HG03520 (cell line): Measurements from ENCODE around the gene PGM1.
A peak's percentile ranks its signal among the peaks of the same experiment; 100 is the strongest.

ENCODE experiments used
- ATAC-seq: cut with Tn5 transposase; IDR thresholded peaks from one replicate; pipeline ENCODE4 v1.9.1; 2021; ENCODE audit warnings: mild to moderate bottlenecking, moderate library complexity; ENCODE audit not compliant: unreplicated experiment

The PGM1 gene

DNA sequence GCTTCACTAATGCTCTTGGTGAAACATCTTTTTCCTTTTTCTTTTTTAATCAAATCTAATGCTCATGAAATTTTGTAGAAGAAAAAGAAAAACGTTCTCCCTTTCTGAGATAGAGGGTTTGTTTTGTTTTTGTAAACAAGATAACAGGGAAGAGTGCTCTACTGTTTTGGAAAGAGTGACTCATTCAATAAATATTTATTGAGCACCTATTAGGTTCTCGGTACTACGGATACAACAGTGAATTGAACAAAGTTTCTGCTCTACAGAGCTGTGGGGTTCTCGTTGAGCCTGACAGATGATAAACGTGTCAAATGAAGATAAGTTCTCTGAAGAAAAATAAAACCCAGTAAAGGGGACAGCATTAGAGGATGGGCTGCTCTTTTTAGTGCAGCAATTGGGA is 7.0 kb downstream of the PGM1 start:
- no peak for ATAC-seq

DNA sequence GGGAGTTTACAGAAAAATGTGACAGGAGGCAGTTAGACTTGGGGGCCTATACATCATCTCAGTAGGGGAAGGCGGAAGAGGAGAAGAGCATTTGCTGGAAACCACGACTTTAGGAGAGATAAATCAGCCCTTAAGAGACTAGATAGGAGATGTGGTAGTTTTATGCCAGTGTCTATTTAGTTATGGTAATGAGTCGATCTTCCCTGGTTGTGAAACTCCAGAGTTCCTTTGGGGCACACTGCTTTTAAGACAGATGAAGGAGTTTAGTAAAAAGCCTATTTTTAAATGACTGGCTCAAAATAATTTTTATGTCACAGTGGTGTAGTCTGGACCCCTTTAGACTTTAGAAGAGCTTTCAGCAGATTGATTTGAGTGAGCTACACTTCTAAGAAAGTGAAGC is 7.8 kb downstream of the PGM1 start:
- ATAC-seq, result no peak

DNA sequence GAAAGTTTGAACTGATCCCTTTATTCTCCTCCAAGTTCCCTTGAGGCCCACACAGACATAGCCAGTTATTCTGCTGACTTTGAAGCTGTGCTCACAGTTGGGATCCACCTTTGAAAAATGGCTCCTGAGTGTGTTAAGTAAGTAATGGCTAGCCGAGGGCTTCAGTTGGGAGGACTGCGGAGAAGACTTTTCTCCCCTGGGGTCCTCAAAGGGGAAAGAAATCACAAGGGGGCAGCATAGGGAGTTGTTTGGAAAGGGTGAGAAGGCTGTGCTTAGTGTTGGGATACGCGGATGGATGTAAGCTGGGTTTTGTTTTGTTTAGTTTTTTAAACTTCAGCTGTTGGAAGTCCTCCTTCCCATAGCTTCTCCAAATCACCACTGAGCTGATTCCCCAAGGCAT is 8.3 kb downstream of the PGM1 start:
- no peak for ATAC-seq

DNA sequence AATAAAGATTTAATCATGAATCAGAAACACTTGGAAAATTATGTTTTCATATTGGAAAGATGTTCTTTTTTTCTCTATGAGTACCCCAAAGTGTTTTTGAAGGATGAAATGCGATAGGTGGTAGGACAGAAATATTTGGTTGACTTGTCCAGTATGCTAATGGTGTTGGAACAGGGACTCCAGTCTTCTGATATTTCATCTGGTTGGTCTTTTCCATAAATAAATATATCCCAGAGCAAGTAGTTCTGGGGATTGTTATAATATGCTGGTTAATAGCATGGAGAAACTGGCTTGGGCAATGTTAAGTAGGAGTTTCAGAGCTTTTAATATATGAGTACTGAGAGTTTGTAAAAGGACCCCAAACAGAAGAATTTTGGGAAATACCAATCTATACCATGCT is 8.7 kb downstream of the PGM1 start:
- ATAC-seq, result no peak

DNA sequence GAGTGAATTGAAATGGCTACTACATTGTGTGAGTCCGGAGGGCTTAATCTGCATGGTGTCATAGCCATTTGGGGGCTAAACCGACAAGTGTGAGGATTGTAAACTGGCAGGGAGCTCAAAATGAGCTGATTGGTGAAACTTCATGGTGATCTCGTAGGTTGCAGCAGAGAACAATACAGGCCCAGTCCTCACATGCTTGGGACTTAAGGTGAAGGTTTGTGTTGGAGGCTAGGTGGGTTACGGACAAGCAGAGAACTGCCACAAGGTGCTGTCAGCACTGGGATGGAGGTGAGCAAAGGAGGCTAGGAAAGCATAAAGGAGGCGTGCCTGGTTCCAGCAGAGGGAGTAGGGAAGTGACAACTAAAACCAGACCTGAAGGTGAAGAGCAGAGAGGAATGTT is 9.4 kb downstream of the PGM1 start:
- ATAC-seq, result no peak

DNA sequence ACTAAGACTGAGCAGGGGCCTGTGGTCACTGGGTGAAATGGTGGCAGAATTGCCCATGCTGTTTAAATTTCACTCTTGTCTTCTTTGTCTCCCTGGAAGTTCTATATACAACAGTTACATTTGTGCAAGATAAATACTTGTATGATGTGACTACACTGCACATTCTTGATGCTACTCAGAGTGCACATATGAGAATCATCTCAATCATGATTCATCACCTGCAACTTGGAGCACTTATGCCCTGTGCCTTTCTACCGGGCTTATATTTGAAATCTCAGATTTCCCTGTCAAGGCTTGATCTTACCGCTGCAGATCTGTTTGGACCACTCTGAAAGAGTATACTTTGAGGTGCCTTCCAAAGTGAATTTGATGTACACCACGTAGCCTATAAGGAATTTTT is 10.6 kb downstream of the PGM1 start:
- no peak for ATAC-seq

DNA sequence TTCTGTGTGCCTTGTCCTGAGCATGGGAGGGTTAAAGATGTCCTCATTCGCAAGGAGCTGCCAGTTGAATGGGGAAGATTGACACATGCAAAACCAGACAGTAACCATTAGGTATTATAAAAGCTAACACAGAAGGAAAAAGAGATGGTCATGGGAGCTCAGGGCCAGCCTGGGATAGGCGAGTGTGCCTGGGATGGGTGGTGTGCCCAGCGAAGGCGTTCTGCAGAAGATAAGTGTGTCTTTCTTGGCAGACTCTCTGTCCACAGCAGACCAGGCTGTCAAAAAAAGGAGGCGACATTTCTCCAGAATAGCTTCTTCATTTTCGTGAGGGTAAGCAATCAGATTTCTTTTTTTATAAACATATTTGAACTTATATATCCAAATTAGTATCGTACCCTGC is 14.1 kb downstream of the PGM1 start:
- ATAC-seq, result no peak

DNA sequence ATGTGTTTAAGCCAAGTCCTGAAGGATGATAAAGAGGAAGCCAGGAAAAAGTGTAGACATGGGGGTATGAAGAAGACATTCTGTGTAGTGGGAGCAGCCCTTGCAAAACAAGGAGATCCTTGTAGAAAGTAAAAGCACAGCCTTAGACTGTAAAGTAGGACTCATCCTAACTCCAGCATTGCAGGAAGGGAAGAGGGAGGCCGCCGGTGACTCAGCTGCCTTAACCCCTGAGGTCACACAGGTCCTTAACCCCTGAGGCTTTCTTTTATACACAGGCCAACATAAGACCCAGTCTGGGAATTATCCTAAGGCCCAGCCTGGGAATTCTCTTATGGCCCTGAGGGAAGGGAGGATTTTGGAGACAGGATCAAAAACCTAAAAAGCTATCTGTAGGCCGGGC is 18.0 kb downstream of the PGM1 start:
- no peak for ATAC-seq

DNA sequence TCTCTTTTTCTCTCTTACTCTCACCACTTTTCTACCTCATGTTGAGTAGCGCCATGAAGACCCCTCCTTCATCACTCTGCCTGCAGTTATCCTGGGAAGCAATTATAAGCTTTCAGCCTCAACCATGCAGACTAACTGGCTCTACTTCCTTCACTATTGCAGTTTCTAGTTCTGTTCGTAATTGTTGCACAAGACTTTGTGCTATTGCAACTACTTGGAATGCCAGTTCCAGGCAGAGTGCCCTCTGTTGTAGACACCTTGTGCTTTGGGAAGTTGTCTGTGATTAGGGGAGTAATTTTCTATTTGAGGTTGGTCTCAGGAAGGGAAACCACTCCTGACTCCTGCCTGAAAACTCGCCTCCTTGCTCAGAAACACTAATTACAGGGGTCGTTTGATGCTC is 19.4 kb downstream of the PGM1 start:
- ATAC-seq, result no peak

DNA sequence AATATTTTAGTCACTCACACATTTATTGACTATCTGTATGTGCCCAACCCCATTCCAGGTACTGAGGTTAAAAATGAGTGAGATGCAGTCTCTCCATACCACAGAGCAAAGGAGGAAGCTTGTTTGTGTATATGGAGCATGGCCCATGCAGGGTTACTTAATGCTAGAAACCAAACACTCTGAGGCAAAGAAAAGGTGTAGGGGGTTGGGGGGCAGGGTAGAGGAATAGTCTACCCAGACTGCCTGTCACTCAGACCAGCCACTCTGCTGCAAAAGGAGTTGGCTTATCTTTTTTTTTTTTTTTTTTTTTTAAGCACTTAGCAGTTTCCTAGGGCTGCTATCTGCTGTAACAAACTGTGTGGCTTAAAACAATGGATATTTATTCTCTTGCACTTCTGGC is 19.8 kb downstream of the PGM1 start:
- no peak for ATAC-seq

DNA sequence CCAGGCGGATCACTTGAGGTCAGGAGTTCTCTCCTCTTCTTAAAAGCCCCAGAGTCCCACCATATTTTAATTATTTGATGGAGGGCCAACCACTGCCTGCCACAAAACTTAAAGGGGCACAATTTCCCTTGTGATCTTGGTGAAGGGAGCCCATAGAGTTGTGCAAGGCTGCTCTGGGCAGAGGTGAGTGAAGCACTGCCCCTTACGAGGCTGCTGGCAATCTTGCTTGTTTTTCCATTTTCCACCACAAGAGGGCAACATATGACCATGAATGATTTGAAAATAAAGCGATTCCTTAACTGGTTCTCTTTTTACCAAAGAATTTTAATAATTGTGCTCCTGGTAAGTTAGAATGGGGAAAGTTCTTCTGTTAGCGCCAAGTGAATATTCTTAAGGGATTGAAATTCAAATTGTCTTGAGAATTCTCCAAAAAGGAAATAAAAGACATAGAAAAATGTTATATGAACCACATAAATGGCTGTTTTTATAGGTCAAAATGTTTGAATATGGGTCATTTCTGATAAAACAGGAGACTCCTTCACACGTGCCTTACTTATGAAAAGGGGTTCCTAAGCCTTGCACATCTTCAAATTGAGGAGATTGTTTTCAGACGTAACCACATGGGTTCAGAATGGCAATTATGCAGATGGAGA is 22.7 kb downstream of the PGM1 start:
- ATAC-seq, result peak; percentile 57

DNA sequence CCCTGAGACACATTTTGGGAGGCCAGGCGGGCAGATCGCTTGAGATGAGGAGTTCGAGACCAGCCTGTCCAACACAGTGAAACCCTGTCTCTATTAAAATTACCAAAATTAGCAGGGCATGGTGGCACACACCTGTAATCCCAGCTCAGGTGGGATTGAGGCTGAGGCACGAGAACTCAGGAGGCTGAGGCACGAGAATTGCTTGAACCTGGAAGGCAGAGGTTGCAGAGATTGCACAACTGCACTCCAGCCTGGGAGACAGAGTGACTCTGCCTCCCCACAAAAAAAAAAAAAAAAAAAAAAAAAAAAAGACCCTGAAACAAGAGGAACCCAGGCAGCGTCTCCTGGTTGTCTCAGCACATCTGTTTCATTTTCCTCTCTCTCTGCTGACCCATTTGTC is 24.2 kb downstream of the PGM1 start:
- ATAC-seq, result no peak

DNA sequence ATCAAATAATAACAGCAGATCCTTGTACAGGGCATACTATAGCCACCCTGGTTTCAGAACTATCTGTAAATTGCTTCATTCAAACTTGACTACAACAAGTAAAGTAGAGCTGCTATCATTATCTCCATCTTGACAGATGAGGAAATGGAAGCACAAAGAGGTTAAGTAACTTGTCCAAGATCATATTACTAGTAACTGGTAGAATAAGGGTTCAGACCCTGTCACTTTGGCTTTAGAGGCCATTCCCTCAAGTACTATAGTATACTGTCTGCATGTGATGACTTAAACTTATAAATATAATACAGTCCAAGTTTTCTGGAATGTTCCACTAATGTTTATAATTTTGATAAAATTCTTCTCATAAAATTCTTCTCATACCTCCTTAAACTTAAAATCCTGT is 24.8 kb downstream of the PGM1 start:
- no peak for ATAC-seq

DNA sequence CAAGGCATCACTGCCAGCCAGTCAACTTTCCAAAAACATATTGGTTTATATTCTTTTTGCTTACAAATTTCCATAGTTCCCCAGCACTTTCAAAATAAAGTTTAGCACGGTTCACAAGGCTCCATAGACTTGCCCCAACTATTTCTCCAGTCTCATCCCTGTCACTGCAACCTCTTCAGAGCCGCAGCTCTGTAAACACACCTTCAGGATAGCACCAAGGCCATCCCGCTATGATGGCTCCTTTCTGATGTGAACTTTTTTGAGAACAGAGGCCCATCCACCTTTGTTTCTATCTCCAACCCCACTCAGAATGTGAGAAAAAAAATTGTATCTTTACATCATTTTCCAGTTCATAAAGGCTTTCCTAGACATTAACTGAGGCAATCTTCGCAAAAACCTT is 26.3 kb downstream of the PGM1 start:
- ATAC-seq, result no peak

DNA sequence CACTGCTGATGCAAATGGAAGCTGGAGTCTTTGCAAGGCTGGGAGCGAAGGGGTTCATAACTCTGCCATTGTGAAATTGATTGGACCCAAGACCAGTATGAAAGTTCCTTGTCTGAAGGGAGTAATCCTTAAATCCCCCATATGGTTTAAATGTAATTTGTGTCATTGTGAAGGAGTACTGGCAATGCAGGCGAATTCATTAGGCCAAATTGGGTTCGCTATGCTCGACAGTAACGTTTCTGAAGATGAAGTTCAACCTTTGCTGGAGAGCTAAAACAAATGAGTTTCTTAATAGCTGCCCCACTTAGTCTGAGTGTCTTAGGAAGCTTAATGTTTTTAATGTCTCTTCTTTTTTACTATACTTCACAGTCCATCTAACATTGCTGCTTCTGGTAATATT is 27.5 kb downstream of the PGM1 start:
- ATAC-seq, result no peak

DNA sequence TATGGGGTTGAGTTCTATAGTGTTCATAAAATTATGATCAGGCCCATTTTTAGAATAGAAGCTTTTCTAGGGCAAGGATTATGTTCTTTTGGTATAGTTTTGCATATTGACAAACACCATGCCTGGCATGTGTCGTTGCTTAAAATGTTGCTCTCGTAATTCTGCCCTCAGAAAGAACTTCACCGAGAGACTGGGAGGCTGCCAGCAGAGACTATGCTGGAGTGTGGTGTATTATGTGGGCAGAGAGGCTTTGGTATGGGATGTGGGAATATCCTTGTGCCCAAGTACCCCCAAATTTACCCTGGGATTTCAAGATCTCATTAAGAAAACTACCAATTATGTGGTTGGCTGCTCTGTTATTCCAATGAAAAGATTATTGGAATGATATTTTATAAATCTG is 27.9 kb downstream of the PGM1 start:
- no peak for ATAC-seq

DNA sequence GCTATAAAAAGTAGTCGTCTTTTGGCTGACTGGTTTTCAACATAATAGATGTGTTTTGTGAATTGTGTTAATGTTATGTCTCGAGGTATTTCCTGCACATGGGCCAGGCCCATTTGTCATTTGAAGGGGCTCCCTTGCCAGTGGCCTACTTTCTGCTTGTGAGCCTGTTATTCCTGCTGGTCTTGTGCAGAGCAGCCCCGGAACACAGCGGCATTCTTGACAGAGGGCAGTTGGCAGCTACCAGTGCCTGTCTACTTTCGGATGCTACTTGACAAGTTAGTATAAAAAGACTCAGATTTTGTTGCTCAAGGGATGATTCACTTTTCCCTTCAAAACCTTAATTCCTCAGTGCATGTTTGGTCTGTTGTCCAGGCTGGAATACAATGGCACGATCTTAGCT is 28.5 kb downstream of the PGM1 start:
- ATAC-seq, result no peak

DNA sequence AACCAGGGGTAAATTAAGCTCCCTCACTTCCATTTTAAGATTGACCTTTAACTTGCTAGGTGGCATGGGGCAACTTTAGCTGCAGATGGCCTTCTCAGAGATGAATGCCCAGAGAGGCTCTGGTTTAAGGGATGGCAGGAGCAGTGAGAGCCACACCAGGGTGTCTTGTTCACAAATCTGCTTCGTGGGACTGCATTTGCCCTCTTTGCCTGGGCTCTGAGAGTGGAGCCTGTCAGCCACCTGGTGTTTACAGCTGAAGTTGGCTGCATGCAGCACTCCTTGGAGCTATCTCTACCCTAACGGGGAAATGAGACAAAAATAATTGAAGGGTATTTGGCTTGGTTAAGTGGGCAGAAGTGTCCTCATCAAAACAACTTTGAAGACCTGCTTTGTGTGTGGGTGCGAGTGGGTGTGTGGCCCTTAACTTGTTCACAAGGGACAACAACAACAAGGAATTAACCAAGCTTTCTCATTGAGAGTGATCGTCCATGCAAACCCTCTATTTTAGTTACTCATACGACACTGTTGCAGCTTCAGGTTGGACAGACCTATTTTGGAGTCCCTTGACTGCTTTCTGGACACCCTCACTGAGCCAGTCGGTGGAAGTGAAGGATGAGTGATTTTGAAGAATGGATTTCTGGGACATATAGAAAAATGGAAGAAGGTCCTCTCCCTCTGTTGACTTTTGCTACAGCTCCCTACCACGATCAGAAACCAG is 29.8 kb downstream of the PGM1 start:
- no peak for ATAC-seq

DNA sequence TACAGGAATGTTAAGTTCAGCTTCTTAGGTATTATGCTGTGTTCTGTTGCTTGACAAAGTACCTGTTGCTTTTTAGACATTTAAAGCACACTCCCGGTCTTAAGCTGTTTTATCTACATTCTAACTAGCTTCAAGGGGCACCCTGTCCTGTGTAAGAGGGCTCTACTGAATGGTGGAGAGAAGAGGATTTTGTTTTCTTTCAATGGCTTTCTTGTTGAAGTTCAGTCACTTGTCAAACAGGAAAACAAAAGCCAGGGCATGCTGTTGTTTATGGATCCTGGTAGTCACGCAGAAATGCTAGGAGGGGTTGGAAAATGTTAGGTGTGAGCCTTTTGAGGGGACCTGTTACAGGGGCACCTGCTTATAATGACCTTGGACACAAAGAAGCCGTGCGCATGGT is 30.7 kb downstream of the PGM1 start:
- no peak for ATAC-seq

DNA sequence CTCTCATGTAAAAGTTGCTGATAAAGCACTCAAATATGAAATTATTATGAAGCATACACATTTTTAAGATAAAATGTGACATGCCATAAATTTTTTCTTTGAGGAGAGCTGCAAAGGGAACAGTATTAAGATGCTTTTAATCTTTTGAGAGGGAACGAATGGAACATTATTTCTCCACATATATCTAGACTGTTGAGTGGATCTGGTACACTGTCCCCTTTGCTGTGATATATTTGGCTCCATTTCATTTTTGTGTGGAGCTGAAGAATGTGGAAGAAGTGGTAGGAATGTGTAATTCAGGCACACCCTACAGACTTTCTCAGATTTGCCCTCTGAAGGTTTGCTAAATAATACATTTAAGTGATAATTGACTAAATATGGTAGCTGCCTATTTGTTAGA is 31.7 kb downstream of the PGM1 start:
- no peak for ATAC-seq

DNA sequence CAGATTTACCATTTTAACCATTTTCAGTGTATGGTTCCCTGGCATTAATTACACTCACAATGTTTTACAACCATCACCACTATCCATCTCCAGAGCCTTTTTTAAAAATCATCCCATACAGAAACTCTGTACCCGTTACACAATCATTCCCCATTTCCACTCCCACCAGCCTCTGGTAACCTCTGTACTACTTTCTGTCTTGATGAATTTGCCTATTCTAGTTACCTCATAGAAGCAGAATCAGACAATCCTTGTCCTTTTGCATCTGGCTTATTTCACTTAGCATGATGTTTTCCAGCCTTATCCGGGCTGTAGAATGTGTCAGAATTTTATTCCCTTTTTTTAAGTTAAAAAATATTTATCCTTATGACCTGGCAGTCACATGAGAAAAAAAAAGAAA is 33.0 kb downstream of the PGM1 start:
- no peak for ATAC-seq

DNA sequence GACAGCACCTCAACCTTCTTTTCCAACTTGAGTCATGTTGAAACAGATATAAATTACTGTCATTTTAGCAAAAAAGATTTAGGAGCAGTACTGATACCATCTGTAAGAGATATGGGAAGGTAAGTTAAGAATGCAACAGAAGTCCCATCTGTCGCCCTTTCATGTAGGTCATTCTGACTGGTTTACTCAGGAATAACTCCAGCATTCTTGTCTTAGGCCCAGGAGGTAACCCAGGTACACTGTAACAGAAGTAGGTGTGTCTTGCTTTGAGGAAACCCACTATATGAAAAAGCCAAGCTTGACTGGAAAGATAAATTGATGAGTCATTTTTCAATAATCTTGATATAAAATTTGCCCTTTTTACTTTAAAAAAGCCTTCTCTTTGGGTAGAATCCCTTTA is 35.4 kb downstream of the PGM1 start:
- no peak for ATAC-seq

DNA sequence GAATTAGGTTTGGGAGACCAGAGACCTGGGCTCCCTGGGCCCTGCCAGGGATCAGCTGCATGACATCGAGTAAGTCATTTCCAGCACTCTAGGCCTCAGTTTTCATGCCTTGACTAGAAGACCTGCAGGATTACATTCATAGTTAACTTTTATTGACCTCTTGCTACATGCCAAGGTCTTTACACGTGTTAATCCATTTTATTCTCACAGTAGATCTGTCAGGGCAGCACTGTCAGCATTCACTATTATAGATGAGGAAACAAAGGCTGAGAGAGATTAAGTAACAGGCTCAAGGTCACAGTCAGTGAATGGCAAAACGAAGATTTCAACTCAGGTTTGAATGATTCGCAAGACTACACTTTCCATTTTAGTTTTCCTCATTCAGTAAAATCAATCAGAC is 37.0 kb downstream of the PGM1 start:
- ATAC-seq, result no peak
